Dedifferentiated amniotic fluid mesenchymal stem cell (primary cell): ENCODE data around the gene PHF2.
A peak's percentile ranks its signal among the peaks of the same experiment; 100 is the strongest.

Experiments
- DNase-seq: peaks from one replicate; pipeline ENCODE4 v3.0.0-alpha.2; 2016; ENCODE audit errors: extremely low spot score

Gene PHF2

GRCh38 chr9:93678199-93679019, 102.0 kb downstream of the PHF2 start:
- DNase-seq: no peak

GRCh38 chr9:93679536-93680442, 103.4 kb downstream of the PHF2 start:
- DNase-seq: no peak

- DNase-seq: no peak
These were observed 104.3 kb downstream of the PHF2 start for GRCh38 chr9:93680443-93681268.

GRCh38 chr9:93681269-93682154, 105.1 kb downstream of the PHF2 start:
- no peak for DNase-seq

- DNase-seq: peak; percentile 51
These were observed 106.0 kb downstream of the PHF2 start for GRCh38 chr9:93682155-93682968.

- no peak for DNase-seq
These were observed 107.1 kb downstream of the PHF2 start for GRCh38 chr9:93683331-93684134.

GRCh38 chr9:93684161-93684765, 107.9 kb downstream of the PHF2 start:
- no peak for DNase-seq

- DNase-seq: no peak
These were observed 108.6 kb downstream of the PHF2 start for GRCh38 chr9:93684806-93685543.

GRCh38 chr9:93686127-93686879, 109.9 kb downstream of the PHF2 start:
- no peak for DNase-seq

GRCh38 chr9:93686880-93687236, 110.5 kb downstream of the PHF2 start:
- no peak for DNase-seq

- no peak for DNase-seq
These were observed 114.2 kb downstream of the PHF2 start for GRCh38 chr9:93690618-93691017.

GRCh38 chr9:93693129-93693528, 116.7 kb downstream of the PHF2 start:
- no peak for DNase-seq

- no peak for DNase-seq
These were observed 121.2 kb downstream of the PHF2 start for GRCh38 chr9:93697352-93698139.

GRCh38 chr9:93698140-93698908, 121.9 kb downstream of the PHF2 start:
- no peak for DNase-seq

GRCh38 chr9:93699650-93700049, 123.3 kb downstream of the PHF2 start:
- no peak for DNase-seq
